A549 (cell line): Measurements from ENCODE around the gene CDCA3.
"Not testable (repeated sequence)": the region's sequence is repeated elsewhere in the genome, so short reads cannot be mapped to it uniquely, and the experiment has no call there.

Experiments used
- CBX2 ChIP-seq: fragments of 200-600 bp; sonication (generic); IDR thresholded peaks from 2 replicates; pipeline ENCODE4 v1.6.1; 2016; ENCODE audit warnings: low read depth, mild to moderate bottlenecking, borderline replicate concordance
- CEBPB ChIP-seq, 2 experiments: fragments of >200 bp in 1 of 2; sonication (Bioruptor Twin) in 1 of 2; formaldehyde crosslinking in 1 of 2; IDR thresholded peaks; 2 replicates each; pipeline ENCODE4 v1.6.1; 2012 to 2016
- CHD4 ChIP-seq: fragments of 200-600 bp; sonication (generic); IDR thresholded peaks from 2 replicates; pipeline ENCODE4 v1.6.1; 2016; ENCODE audit warnings: antibody characterized with exemption, mild to moderate bottlenecking, borderline replicate concordance
- CTCF ChIP-seq: fragments of >200 bp; sonication (Bioruptor Twin); formaldehyde crosslinking; IDR thresholded peaks from 3 replicates; pipeline ENCODE4 v1.5.1; 2016
- E2F6 ChIP-seq: IDR thresholded peaks from 2 replicates; pipeline ENCODE4 v1.6.1; 2012; ENCODE audit warnings: low read depth, borderline replicate concordance
- EP300 ChIP-seq, 2 experiments: fragments of >200 bp; sonication (Bioruptor Twin); formaldehyde crosslinking; IDR thresholded peaks; 2 replicates in 1 of 2; 3 replicates in 1 of 2; pipeline ENCODE4 v1.6.1; 2016 to 2017
- HMGXB4 ChIP-seq: fragments of 250-450 bp; sonication (Bioruptor Pico); IDR thresholded peaks from 2 replicates; pipeline ENCODE4 v1.5.0; 2021; ENCODE audit warnings: mild to moderate bottlenecking, moderate library complexity, borderline replicate concordance
- KDM1A ChIP-seq: fragments of 200-600 bp; sonication (generic); IDR thresholded peaks from 2 replicates; pipeline ENCODE4 v1.6.1; 2016; ENCODE audit warnings: low read depth, mild to moderate bottlenecking
- MAX ChIP-seq: IDR thresholded peaks from 2 replicates; pipeline ENCODE4 v1.6.1; 2012
- NR3C1 ChIP-seq: fragments of >200 bp; sonication (Bioruptor Twin); formaldehyde crosslinking; IDR thresholded peaks from 3 replicates; pipeline ENCODE4 v1.6.1; 2017
- POLR2A ChIP-seq: IDR thresholded peaks from 2 replicates; pipeline ENCODE4 v1.6.1; 2012; ENCODE audit warnings: mild to moderate bottlenecking, low read length
- SMC3 ChIP-seq: fragments of >200 bp; sonication (Bioruptor Twin); formaldehyde crosslinking; IDR thresholded peaks from 3 replicates; pipeline ENCODE4 v1.6.1; 2018; ENCODE audit warnings: inconsistent platforms
- USF2 ChIP-seq: fragments of 450-650 bp; IDR thresholded peaks from 2 replicates; pipeline ENCODE4 v1.6.1; 2014; ENCODE audit warnings: antibody characterized with exemption
- TF ChIP-seq, protein P1 (sequence below): IDR thresholded peaks from 2 replicates; pipeline ENCODE4 v1.6.1; 2012

DNA sequence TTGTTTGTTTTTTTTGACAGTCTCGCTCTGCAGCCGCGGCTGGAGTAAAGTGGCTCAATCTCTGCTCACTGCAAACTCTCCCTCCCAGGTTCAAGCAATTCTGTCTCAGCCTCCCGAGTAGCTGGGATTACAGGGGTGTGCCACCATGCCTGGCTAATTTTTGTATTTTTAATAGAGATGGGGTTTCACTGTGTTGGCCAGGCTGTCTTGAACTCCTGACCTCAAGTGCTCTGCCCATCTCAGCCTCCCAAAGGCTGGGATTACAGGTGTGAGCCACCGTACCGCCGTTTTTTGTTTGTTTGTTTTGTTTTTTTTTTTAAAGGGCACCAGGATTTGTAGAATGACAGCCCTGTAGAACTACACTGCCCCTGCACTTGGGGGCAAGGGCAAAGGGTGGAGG is 37.7 kb upstream of the CDCA3 start:
- TF ChIP-seq, protein P1, sequence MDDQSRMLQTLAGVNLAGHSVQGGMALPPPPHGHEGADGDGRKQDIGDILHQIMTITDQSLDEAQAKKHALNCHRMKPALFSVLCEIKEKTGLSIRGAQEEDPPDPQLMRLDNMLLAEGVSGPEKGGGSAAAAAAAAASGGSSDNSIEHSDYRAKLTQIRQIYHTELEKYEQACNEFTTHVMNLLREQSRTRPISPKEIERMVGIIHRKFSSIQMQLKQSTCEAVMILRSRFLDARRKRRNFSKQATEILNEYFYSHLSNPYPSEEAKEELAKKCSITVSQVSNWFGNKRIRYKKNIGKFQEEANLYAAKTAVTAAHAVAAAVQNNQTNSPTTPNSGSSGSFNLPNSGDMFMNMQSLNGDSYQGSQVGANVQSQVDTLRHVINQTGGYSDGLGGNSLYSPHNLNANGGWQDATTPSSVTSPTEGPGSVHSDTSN: not testable (repeated sequence)
- TF ChIP-seq EP300 (IDR thresholded peaks at IDR 0.05); CTCF; SMC3; NR3C1; USF2; CEBPB (IDR thresholded peaks at IDR 0.05); POLR2A; CHD4; KDM1A; E2F6; CBX2; HMGXB4 (CRISPR knock-in tag); MAX: not testable (repeated sequence)
